ENCODE data around the gene MIF.
"Not testable (repeated sequence)": the region's sequence is repeated elsewhere in the genome, so short reads cannot be mapped to it uniquely, and the experiment has no call there.

Gene MIF

GRCh38 chr22:23938328-23939016, 44.3 kb downstream of the MIF start:
- in situ Hi-C loops (cut with HindIII; ENCODE audit: low sequenced_read_pairs) = no loop called here

GRCh38 chr22:23939017-23939357, 44.8 kb downstream of the MIF start:
- in situ Hi-C loops (cut with HindIII; ENCODE audit: low sequenced_read_pairs) = no loop called here

GRCh38 chr22:23940166-23940565, 46.0 kb downstream of the MIF start:
- in situ Hi-C loops (cut with HindIII; ENCODE audit: low sequenced_read_pairs) = not testable (repeated sequence)
